ENCODE data around the gene WDR54.

The WDR54 gene

GRCh38 chr2:74426181-74426758 lies 4.7 kb downstream of the WDR54 start:
- H3K9me3 ChIP-seq (ENCODE audit: control insufficient read depth, low read length): no peaks in the 10 kb centered on the region
- DNase-seq: no peak
- peaks cover 10% of the 10 kb centered on the region for H3K36me3 ChIP-seq (ENCODE audit: control insufficient read depth, insufficient read depth, low read length)
- peaks cover 10% of the 10 kb centered on the region for H3K4me1 ChIP-seq (ENCODE audit: control insufficient read depth, insufficient read depth, low read length, poor library complexity, severe bottlenecking)
- H3K27ac ChIP-seq (ENCODE audit: insufficient read depth, low read length, poor library complexity, severe bottlenecking): no peak overlapping the region
- no peak overlapping the region for H3K4me3 ChIP-seq (ENCODE audit: insufficient read depth, low read depth, low read length, poor library complexity, severe bottlenecking)
- no peaks in the 10 kb centered on the region for H3K27me3 ChIP-seq (replicated peaks; ENCODE audit: control insufficient read depth, insufficient read depth, low read length, poor library complexity, severe bottlenecking)

- no peak for DNase-seq
- no peak overlapping the region for H3K4me3 ChIP-seq (ENCODE audit: insufficient read depth, low read depth, low read length, poor library complexity, severe bottlenecking)
- H3K27ac ChIP-seq (ENCODE audit: insufficient read depth, low read length, poor library complexity, severe bottlenecking): no peak overlapping the region
- peaks cover 10% of the 10 kb centered on the region for H3K36me3 ChIP-seq (ENCODE audit: control insufficient read depth, insufficient read depth, low read length)
- no peaks in the 10 kb centered on the region for H3K4me1 ChIP-seq (ENCODE audit: control insufficient read depth, insufficient read depth, low read length, poor library complexity, severe bottlenecking)
- no peaks in the 10 kb centered on the region for H3K27me3 ChIP-seq (replicated peaks; ENCODE audit: control insufficient read depth, insufficient read depth, low read length, poor library complexity, severe bottlenecking)
- H3K9me3 ChIP-seq (ENCODE audit: control insufficient read depth, low read length): no peaks in the 10 kb centered on the region
Measured at GRCh38 chr2:74427551-74427950, 6.0 kb downstream of the WDR54 start.

GRCh38 chr2:74428675-74429074 lies 7.1 kb downstream of the WDR54 start:
- Histone ChIP-seq H3K4me1 (ENCODE audit: control insufficient read depth, insufficient read depth, low read length, poor library complexity, severe bottlenecking) (no peaks in the 10 kb centered on the region), H3K9me3 (ENCODE audit: control insufficient read depth, low read length) (no peaks in the 10 kb centered on the region), H3K36me3 (ENCODE audit: control insufficient read depth, insufficient read depth, low read length) (peaks cover 10% of the 10 kb centered on the region), H3K27ac (ENCODE audit: insufficient read depth, low read length, poor library complexity, severe bottlenecking) (no peak overlapping the region), H3K4me3 (ENCODE audit: insufficient read depth, low read depth, low read length, poor library complexity, severe bottlenecking) (no peak overlapping the region), H3K27me3 (replicated peaks; ENCODE audit: control insufficient read depth, insufficient read depth, low read length, poor library complexity, severe bottlenecking) (no peaks in the 10 kb centered on the region)
- DNase-seq: no peak

GRCh38 chr2:74429487-74430451 lies 8.2 kb downstream of the WDR54 start:
- Histone ChIP-seq H3K27ac (ENCODE audit: insufficient read depth, low read length, poor library complexity, severe bottlenecking) (no peak overlapping the region), H3K9me3 (ENCODE audit: control insufficient read depth, low read length) (no peaks in the 10 kb centered on the region), H3K27me3 (replicated peaks; ENCODE audit: control insufficient read depth, insufficient read depth, low read length, poor library complexity, severe bottlenecking) (no peaks in the 10 kb centered on the region), H3K36me3 (ENCODE audit: control insufficient read depth, insufficient read depth, low read length) (peaks cover 10% of the 10 kb centered on the region), H3K4me1 (ENCODE audit: control insufficient read depth, insufficient read depth, low read length, poor library complexity, severe bottlenecking) (no peaks in the 10 kb centered on the region), H3K4me3 (ENCODE audit: insufficient read depth, low read depth, low read length, poor library complexity, severe bottlenecking) (no peak overlapping the region)
- no peak for DNase-seq

GRCh38 chr2:74430502-74430901 lies 9.0 kb downstream of the WDR54 start:
- Histone ChIP-seq H3K27me3 (replicated peaks; ENCODE audit: control insufficient read depth, insufficient read depth, low read length, poor library complexity, severe bottlenecking) (no peaks in the 10 kb centered on the region), H3K36me3 (ENCODE audit: control insufficient read depth, insufficient read depth, low read length) (peaks cover 5% of the 10 kb centered on the region), H3K9me3 (ENCODE audit: control insufficient read depth, low read length) (no peaks in the 10 kb centered on the region), H3K27ac (ENCODE audit: insufficient read depth, low read length, poor library complexity, severe bottlenecking) (no peak overlapping the region), H3K4me1 (ENCODE audit: control insufficient read depth, insufficient read depth, low read length, poor library complexity, severe bottlenecking) (no peaks in the 10 kb centered on the region), H3K4me3 (ENCODE audit: insufficient read depth, low read depth, low read length, poor library complexity, severe bottlenecking) (no peak overlapping the region)
- no peak for DNase-seq

GRCh38 chr2:74436111-74436805 lies 14.7 kb downstream of the WDR54 start:
- no peaks in the 10 kb centered on the region for H3K9me3 ChIP-seq (ENCODE audit: control insufficient read depth, low read length)
- H3K36me3 ChIP-seq (ENCODE audit: control insufficient read depth, insufficient read depth, low read length): no peaks in the 10 kb centered on the region
- H3K4me1 ChIP-seq (ENCODE audit: control insufficient read depth, insufficient read depth, low read length, poor library complexity, severe bottlenecking): peaks cover 8% of the 10 kb centered on the region
- peaks cover 21% of the 10 kb centered on the region for H3K27me3 ChIP-seq (replicated peaks; ENCODE audit: control insufficient read depth, insufficient read depth, low read length, poor library complexity, severe bottlenecking)
- H3K4me3 ChIP-seq (ENCODE audit: insufficient read depth, low read depth, low read length, poor library complexity, severe bottlenecking): no peak overlapping the region
- no peak for DNase-seq
- H3K27ac ChIP-seq (ENCODE audit: insufficient read depth, low read length, poor library complexity, severe bottlenecking): no peak overlapping the region

GRCh38 chr2:74436848-74437695 lies 15.5 kb downstream of the WDR54 start:
- Histone ChIP-seq H3K4me3 (ENCODE audit: insufficient read depth, low read depth, low read length, poor library complexity, severe bottlenecking) (no peak overlapping the region), H3K27me3 (replicated peaks; ENCODE audit: control insufficient read depth, insufficient read depth, low read length, poor library complexity, severe bottlenecking) (peaks cover 28% of the 10 kb centered on the region), H3K27ac (ENCODE audit: insufficient read depth, low read length, poor library complexity, severe bottlenecking) (no peak overlapping the region), H3K36me3 (ENCODE audit: control insufficient read depth, insufficient read depth, low read length) (no peaks in the 10 kb centered on the region), H3K9me3 (ENCODE audit: control insufficient read depth, low read length) (no peaks in the 10 kb centered on the region), H3K4me1 (ENCODE audit: control insufficient read depth, insufficient read depth, low read length, poor library complexity, severe bottlenecking) (peaks cover 16% of the 10 kb centered on the region)
- DNase-seq: no peak

- no peaks in the 10 kb centered on the region for H3K36me3 ChIP-seq (ENCODE audit: control insufficient read depth, insufficient read depth, low read length)
- no peak overlapping the region for H3K27ac ChIP-seq (ENCODE audit: insufficient read depth, low read length, poor library complexity, severe bottlenecking)
- peaks cover 37% of the 10 kb centered on the region for H3K27me3 ChIP-seq (replicated peaks; ENCODE audit: control insufficient read depth, insufficient read depth, low read length, poor library complexity, severe bottlenecking)
- no peak for DNase-seq
- no peaks in the 10 kb centered on the region for H3K9me3 ChIP-seq (ENCODE audit: control insufficient read depth, low read length)
- H3K4me3 ChIP-seq (ENCODE audit: insufficient read depth, low read depth, low read length, poor library complexity, severe bottlenecking): no peak overlapping the region
- H3K4me1 ChIP-seq (ENCODE audit: control insufficient read depth, insufficient read depth, low read length, poor library complexity, severe bottlenecking): peaks cover 19% of the 10 kb centered on the region
Measured at GRCh38 chr2:74438248-74438647, 16.7 kb downstream of the WDR54 start.

- Histone ChIP-seq H3K4me3 (ENCODE audit: insufficient read depth, low read depth, low read length, poor library complexity, severe bottlenecking) (no peak overlapping the region), H3K27ac (ENCODE audit: insufficient read depth, low read length, poor library complexity, severe bottlenecking) (no peak overlapping the region)
- no peak for DNase-seq
Measured at GRCh38 chr2:74439373-74439772, 17.8 kb downstream of the WDR54 start.

More at GRCh38 chr2:74439373-74439772, 17.8 kb downstream of the WDR54 start:
- peaks cover 19% of the 10 kb centered on the region for H3K4me1 ChIP-seq (ENCODE audit: control insufficient read depth, insufficient read depth, low read length, poor library complexity, severe bottlenecking)
- H3K36me3 ChIP-seq (ENCODE audit: control insufficient read depth, insufficient read depth, low read length): no peaks in the 10 kb centered on the region
- no peaks in the 10 kb centered on the region for H3K9me3 ChIP-seq (ENCODE audit: control insufficient read depth, low read length)
- peaks cover 37% of the 10 kb centered on the region for H3K27me3 ChIP-seq (replicated peaks; ENCODE audit: control insufficient read depth, insufficient read depth, low read length, poor library complexity, severe bottlenecking)
